GM12878 (cell line): ENCODE data around the gene SRRD. TPM values are rescaled to one million over a fixed set of nuclear protein-coding genes. Genes with fewer than 3 reads are reported as not detected.

Experiments
- ATAC-seq: fragments of 200-7000 bp; cut with Tn5 transposase; 3 replicates; pipeline ENCODE4 v1.9.1; 2020; ENCODE audit warnings: mild to moderate bottlenecking, moderate library complexity
- BruUV-seq: library from RNA; stranded (reverse); fragments of 400-500 nt; replicated peaks from 2 replicates; lab custom pipeline; 2021; lab: Mats Ljungman, UMichigan
- CTCF ChIA-PET: fragments of 300-600 bp; sonication (Branson Sonifier 250); formaldehyde crosslinking; extraction: SDS; loops from one replicate; lab custom pipeline; 2021; ENCODE audit warnings: inconsistent platforms; lab: Yijun Ruan, JAX
- POLR2A ChIA-PET: fragments of 350-600 bp; formaldehyde crosslinking; extraction: SDS; loops from one replicate; lab custom pipeline; 2021; ENCODE audit warnings: inconsistent platforms; lab: Charles Lee
- RAD21 ChIA-PET: fragments of 300-600 bp; sonication (Branson Sonifier 250); formaldehyde crosslinking; loops from one replicate; lab custom pipeline; 2023; ENCODE audit warnings: antibody characterized with exemption; ENCODE audit not compliant: unreplicated experiment; lab: Charles Lee
- SMC1A ChIA-PET: fragments of 300-600 bp; sonication (Branson Sonifier 250); formaldehyde crosslinking; loops from one replicate; lab custom pipeline; 2023; ENCODE audit not compliant: unreplicated experiment, uncharacterized antibody; lab: Charles Lee
- DNase-seq: peaks from one replicate; pipeline ENCODE4 v3.0.0-alpha.2; 2011; ENCODE audit warnings: low read depth, low spot score
- FAIRE-seq: peaks from 3 replicates; lab custom pipeline; 2011; peaks lifted over from hg19 to GRCh38; lab: Jason Lieb, UNC
- H2AFZ ChIP-seq: 2 replicates; pipeline ENCODE4 v1.6.0; 2011; ENCODE audit warnings: low read depth, low read length, control low read depth; ENCODE audit not compliant: control insufficient read depth
- H3K27ac ChIP-seq: 2 replicates; pipeline ENCODE4 v1.5.1; 2011; ENCODE audit warnings: control low read depth; ENCODE audit not compliant: control insufficient read depth, insufficient read depth
- H3K27me3 ChIP-seq, 2 experiments: replicated peaks in 1 of 2; 2 replicates each; pipeline versions ENCODE4 v1.6.0 to v1.6.1; 2011; ENCODE audit warnings: low read length in 1 of 2; ENCODE audit not compliant: control insufficient read depth in 2 of 2, insufficient read depth in 2 of 2
- H3K36me3 ChIP-seq, 2 experiments: 2 replicates each; pipeline ENCODE4 v1.5.1; 2011; ENCODE audit warnings: low read length in 1 of 2; ENCODE audit not compliant: control insufficient read depth in 2 of 2, insufficient read depth in 2 of 2
- H3K4me1 ChIP-seq: 2 replicates; pipeline ENCODE4 v1.6.1; 2011; ENCODE audit warnings: mild to moderate bottlenecking, low read length, moderate library complexity, mixed read lengths; ENCODE audit not compliant: control insufficient read depth, insufficient read depth
- H3K4me2 ChIP-seq: 2 replicates; pipeline ENCODE4 v1.6.0; 2011; ENCODE audit warnings: control low read depth; ENCODE audit not compliant: control insufficient read depth, insufficient read depth
- H3K4me3 ChIP-seq: fragments of 200-600 bp; sonication (generic); 2 replicates; pipeline ENCODE4 v1.5.1; 2016
- H3K79me2 ChIP-seq: 2 replicates; pipeline ENCODE4 v1.6.0; 2011; ENCODE audit warnings: low read length; ENCODE audit not compliant: control insufficient read depth, insufficient read depth
- H3K9ac ChIP-seq: 2 replicates; pipeline ENCODE4 v1.8.0; 2011; ENCODE audit warnings: low read length, control low read depth, mixed read lengths; ENCODE audit not compliant: control insufficient read depth, insufficient read depth
- H3K9me3 ChIP-seq: replicated peaks from 3 replicates; pipeline ENCODE4 v1.5.1; 2011; ENCODE audit warnings: mild to moderate bottlenecking, low read length; ENCODE audit not compliant: control insufficient read depth, insufficient read depth
- H4K20me1 ChIP-seq: 2 replicates; pipeline ENCODE4 v1.6.0; 2011; ENCODE audit not compliant: control insufficient read depth, insufficient read depth
- MTA2 ChIP-seq: fragments of 450-650 bp; IDR thresholded peaks from 2 replicates; pipeline ENCODE4 v1.6.1; 2016; ENCODE audit warnings: low read depth, mild to moderate bottlenecking, moderate library complexity
- RUNX3 ChIP-seq: IDR thresholded peaks from 2 replicates; pipeline ENCODE4 v1.6.1; 2012; ENCODE audit warnings: low read length, inconsistent platforms
- SPI1 ChIP-seq: IDR thresholded peaks from 2 replicates; pipeline ENCODE4 v1.6.1; 2011; ENCODE audit warnings: low read depth, mild to moderate bottlenecking, low read length, moderate library complexity, borderline replicate concordance; ENCODE audit not compliant: insufficient read depth
- SRF ChIP-seq, 2 experiments: IDR thresholded peaks; 2 replicates each; pipeline ENCODE4 v1.6.1; 2011; ENCODE audit warnings: low read depth in 2 of 2, low read length in 2 of 2, mild to moderate bottlenecking in 1 of 2, moderate library complexity in 1 of 2
- in situ Hi-C: fragments of 300-500 bp; cut with MboI; formaldehyde crosslinking; loops from 9 replicates; pipeline ENCODE4 v1.14.3; 2018; ENCODE audit warnings: mixed read lengths
- intact Hi-C: fragments of 100-400 bp; cut with micrococcal nuclease; formaldehyde crosslinking; loops from one replicate; pipeline ENCODE4 v1.14.2; 2022; ENCODE audit not compliant: unreplicated experiment
- polyA plus RNA-seq, 11 experiments: library from polyadenylated mRNA; depleted of rRNA in 4 of 11; unstranded in 6 of 11; stranded (reverse) in 5 of 11; fragments of >200 nt; fragmentation: Nextera tagmentation in 4 of 11; fragmentation: Illumina TruSeq in 1 of 11; extraction: Ambion mirVana in 4 of 11; extraction: Trizol in 1 of 11; gene quantifications; 1 replicate in 1 of 11; 2 replicates in 10 of 11; pipeline versions ENCODE4 v1.2.1 to v1.2.3, GENCODE V29; 2011 to 2016; ENCODE audit warnings: inconsistent platforms in 2 of 11, missing spikeins in 2 of 11, low read depth in 1 of 11
- total RNA-seq, 4 experiments: library from RNA; depleted of rRNA in 3 of 4; stranded (reverse); fragments of >200 nt in 3 of 4; fragmentation: Illumina TruSeq in 1 of 4; extraction: Trizol in 1 of 4; gene quantifications; 2 replicates each; pipeline versions ENCODE4 v1.2.1 to v1.2.3, GENCODE V29; 2013 to 2021
- TF ChIP-seq, protein P1 (sequence below): fragments of 450-650 bp; IDR thresholded peaks from 2 replicates; pipeline ENCODE4 v1.6.1; 2016; ENCODE audit warnings: mild to moderate bottlenecking
- TF ChIP-seq, protein P2 (sequence below): IDR thresholded peaks from 2 replicates; pipeline ENCODE4 v1.6.1; 2011; ENCODE audit warnings: mild to moderate bottlenecking, low read depth, low read length, moderate library complexity; ENCODE audit not compliant: insufficient replicate concordance

Gene SRRD
- total and polyA plus RNA-seq, 10 of the 15 experiments (the other 5 are each of a cell fraction or from before 2014, with no cell fraction given), result 4.1 to 50.6 (median 27.5) TPM

- no peaks in the 10 kb centered on the region for H3K9me3 ChIP-seq
- BruUV-seq, result no TSS peak
- ChIA-PET CTCF (interaction anchor here (4.9 kb wide), 1 partner anchor 14 kb away, joined by 23 read pairs; no protein-coding TSS in a partner anchor), POLR2A (no interaction called here)
- no peak for DNase-seq
- H3K27me3 ChIP-seq, result no peaks in the 10 kb centered on the region
- H3K27ac ChIP-seq, result no peak overlapping the region
- H3K4me2 ChIP-seq, result no peak overlapping the region
- H3K9ac ChIP-seq, result no peak overlapping the region
- TF ChIP-seq SPI1, result peak; percentile 3; the same call in 1 of the 2 replicates
- TF ChIP-seq SRF (IDR thresholded peaks at IDR 0.05; ENCODE audit: low read depth in 2 of 2, low read length in 2 of 2), result no peak
- TF ChIP-seq RUNX3, result peak; percentile 72
- TF ChIP-seq, protein P1, sequence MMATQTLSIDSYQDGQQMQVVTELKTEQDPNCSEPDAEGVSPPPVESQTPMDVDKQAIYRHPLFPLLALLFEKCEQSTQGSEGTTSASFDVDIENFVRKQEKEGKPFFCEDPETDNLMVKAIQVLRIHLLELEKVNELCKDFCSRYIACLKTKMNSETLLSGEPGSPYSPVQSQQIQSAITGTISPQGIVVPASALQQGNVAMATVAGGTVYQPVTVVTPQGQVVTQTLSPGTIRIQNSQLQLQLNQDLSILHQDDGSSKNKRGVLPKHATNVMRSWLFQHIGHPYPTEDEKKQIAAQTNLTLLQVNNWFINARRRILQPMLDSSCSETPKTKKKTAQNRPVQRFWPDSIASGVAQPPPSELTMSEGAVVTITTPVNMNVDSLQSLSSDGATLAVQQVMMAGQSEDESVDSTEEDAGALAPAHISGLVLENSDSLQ, result peak; percentile 80
- TF ChIP-seq, protein P2, sequence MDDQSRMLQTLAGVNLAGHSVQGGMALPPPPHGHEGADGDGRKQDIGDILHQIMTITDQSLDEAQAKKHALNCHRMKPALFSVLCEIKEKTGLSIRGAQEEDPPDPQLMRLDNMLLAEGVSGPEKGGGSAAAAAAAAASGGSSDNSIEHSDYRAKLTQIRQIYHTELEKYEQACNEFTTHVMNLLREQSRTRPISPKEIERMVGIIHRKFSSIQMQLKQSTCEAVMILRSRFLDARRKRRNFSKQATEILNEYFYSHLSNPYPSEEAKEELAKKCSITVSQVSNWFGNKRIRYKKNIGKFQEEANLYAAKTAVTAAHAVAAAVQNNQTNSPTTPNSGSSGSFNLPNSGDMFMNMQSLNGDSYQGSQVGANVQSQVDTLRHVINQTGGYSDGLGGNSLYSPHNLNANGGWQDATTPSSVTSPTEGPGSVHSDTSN, result peak; percentile 43
- peak; percentile 20; the same call in 1 of the 2 replicates for TF ChIP-seq MTA2
- TF ChIP-seq, all 136 proteins: peak for 5
- Histone ChIP-seq H3K36me3 (peaks cover 16 to 20% of the 10 kb centered on the region in 2 experiments), H2AFZ (no peak overlapping the region), H3K4me3 (no peak overlapping the region), H3K79me2 (peaks cover 21% of the 10 kb centered on the region), H4K20me1 (no peaks in the 10 kb centered on the region), H3K4me1 (peaks cover 14% of the 10 kb centered on the region)
- ChIA-PET SMC1A (interaction anchor here (1.0 to 1.3 kb wide), 2 partner anchors 29 to 168 kb away, joined by 3 to 4 read pairs; no protein-coding TSS in a partner anchor), RAD21 (no interaction called here)
- no peak for FAIRE-seq
- intact Hi-C loops, result no loop called here
- peak; percentile 78 for ATAC-seq
- in situ Hi-C loops, result no loop called here
These were observed 9.0 kb upstream of the SRRD start for GRCh38 chr22:26474682-26475081.
